GM18499 (cell line): ENCODE measurements around the gene TINCR.

Experiments used
- ATAC-seq: cut with Tn5 transposase; IDR thresholded peaks from one replicate; pipeline ENCODE4 v1.9.1; 2021; ENCODE audit warnings: moderate number of reproducible peaks; ENCODE audit not compliant: insufficient read depth, unreplicated experiment

Gene TINCR

GRCh38 chr19:5590151-5590864, 22.6 kb upstream of the TINCR start:
- no peak for ATAC-seq

- no peak for ATAC-seq
Measured at GRCh38 chr19:5588906-5589676, 21.3 kb upstream of the TINCR start.

DNA sequence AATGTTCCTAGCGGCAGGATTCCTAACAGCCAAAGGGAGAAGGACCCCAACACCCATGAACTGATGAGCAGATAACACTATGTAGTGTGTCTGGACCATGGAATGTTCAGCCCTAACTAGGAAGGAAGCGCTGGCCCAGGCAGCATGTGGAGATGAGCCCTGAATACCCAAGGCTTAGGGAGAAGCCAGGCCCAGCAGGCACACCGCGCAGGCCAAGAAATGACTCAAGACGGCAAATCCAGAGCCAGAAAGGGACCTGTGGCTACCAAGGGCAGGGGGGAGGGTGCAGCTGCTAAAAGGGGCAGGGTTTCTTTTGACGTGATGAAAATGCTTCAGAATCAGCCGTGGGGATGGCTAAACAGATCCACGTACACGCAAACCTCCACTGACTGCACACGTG, 20.7 kb upstream of the TINCR start:
- no peak for ATAC-seq

DNA sequence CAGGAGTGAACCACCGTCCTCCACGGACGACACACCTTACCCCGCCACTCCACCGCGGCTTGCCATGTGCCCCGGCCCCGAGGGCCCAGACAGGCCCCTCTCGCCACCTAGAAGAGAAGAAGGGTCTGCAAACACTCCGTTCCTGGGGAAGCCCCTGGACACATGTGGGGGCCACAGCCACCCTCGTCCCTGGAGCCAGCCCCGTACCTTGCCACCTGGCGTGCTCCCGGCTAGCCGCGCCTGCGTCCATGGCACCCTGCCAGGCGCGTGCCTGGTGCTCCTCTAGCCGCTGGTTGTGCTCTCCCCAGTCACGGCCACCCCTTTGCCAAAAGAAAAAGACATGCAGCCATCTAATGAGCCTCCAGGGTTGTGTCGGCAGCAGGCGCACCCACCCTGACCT, 19.9 kb upstream of the TINCR start:
- no peak for ATAC-seq

DNA sequence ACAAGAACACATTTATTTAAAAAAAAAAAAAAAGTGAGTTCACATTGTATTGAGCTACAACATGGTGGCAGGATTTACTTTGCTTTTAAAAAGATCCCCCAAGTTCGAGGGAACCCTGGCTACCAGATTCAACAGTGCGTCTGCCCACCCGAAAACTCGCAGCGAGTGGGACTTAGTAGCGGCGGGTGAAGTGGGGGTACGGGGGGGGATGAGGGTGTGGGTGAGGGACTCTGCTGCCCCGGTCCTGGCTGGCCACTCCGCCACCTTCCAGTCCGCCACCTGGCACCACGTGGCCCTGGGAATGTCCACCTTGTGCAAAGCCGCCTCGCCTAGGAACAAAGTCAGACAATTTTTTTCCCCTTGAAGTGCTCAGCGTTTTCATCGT, 19.3 kb upstream of the TINCR start:
- ATAC-seq: no peak

- no peak for ATAC-seq
Measured at GRCh38 chr19:5586300-5587070, 18.7 kb upstream of the TINCR start.

- no peak for ATAC-seq
Measured at GRCh38 chr19:5585461-5586299, 17.9 kb upstream of the TINCR start.

- ATAC-seq: no peak
Measured at GRCh38 chr19:5580161-5580571, 12.4 kb upstream of the TINCR start.

DNA sequence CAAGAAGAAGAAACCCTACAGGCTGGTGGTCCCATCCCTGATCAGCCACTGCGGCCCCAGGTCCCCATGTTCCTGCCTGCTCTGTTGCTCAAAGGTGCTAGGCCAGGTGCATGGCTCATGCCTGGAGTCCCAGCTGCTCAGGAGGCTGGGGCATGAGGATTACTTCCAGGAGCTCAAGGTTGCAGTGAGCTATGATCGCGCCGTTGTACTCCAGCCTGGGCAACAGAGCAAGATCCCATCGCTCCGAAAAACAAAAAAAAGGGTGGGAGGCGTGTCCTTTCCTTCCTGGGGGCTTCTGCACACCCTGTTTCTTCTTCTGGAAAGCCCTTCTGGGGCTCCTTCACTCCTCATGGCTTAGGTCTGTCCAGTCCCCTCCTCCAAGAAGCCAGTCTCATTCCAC, 11.9 kb upstream of the TINCR start:
- no peak for ATAC-seq

DNA sequence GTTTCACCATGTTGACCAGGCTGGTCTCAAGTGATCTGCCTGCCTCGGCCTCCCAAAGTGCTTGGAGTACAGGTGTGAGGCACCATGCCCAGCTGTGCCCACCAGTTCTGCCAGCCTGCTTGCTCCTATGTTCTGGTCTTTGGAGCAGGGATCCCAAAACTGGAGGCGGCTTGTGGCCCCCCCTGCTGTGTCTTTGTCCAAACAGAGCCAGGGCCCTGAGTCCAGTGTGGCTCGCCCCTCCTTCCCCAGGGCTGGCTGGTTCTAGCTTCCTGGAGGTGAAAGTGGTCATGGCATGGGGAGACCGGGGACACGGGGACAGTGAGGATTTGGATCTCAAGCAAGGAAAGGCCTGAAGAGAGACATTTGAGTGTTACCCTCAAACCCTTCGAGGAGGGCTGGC, 11.5 kb upstream of the TINCR start:
- no peak for ATAC-seq

- ATAC-seq: no peak
Measured at GRCh38 chr19:5578097-5578846, 10.5 kb upstream of the TINCR start.

- no peak for ATAC-seq
Measured at GRCh38 chr19:5575590-5575989, 7.8 kb upstream of the TINCR start.

DNA sequence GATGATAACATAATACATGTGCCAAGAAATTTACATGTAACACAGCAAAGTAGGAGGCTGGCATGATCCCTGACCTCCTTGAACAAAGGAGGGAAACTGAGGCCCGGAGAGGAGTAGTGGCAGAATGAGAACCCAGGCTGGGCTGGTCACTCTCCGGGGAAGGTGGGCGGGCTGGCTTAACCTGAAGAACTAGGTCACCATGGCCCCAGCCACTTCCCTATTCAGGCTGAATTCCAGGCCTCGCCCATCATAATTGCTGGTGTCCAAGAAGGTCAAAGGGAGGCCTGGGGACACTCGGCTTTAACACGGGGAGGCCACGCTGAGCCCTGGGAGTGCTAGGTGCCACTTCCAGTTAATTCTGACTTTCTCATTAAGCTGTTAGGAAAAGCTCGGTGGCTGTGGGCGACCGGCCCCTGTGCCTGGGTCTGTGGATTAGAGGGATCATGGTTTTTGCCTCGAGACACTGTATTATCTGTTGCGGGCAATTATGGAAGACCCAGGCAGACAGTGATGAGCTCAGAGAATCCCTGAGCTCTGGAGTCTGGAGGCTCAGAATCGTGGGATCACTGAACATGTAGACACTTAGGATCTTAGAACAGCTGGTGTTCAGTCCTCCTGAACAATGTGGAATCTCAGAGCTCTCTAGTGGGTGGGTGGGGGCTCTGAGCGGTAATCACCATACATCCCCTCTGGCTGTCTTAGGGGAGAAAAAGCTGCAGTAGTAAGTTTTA, 5.0 kb upstream of the TINCR start:
- no peak for ATAC-seq

GRCh38 chr19:5571777-5572176, 4.0 kb upstream of the TINCR start:
- ATAC-seq: no peak

GRCh38 chr19:5567970-5568407, 236 bp upstream of the TINCR start:
- no peak for ATAC-seq

GRCh38 chr19:5564930-5565329, 2.8 kb downstream of the TINCR start:
- ATAC-seq: no peak

GRCh38 chr19:5563935-5564612, 3.7 kb downstream of the TINCR start:
- ATAC-seq: no peak

GRCh38 chr19:5563008-5563431, 4.7 kb downstream of the TINCR start:
- no peak for ATAC-seq
